ENCODE measurements around the gene COMMD2. TPM values are rescaled to one million over a fixed set of nuclear protein-coding genes. Genes with fewer than 3 reads are reported as not detected.

COMMD2 gene
- total RNA-seq, 4 donors from 2014 or later = 11.1 to 29.2 (median 22.1) TPM

- no peak for TF ChIP-seq POLR2A (IDR thresholded peaks at IDR 0.05)
- TF ChIP-seq, protein P1, sequence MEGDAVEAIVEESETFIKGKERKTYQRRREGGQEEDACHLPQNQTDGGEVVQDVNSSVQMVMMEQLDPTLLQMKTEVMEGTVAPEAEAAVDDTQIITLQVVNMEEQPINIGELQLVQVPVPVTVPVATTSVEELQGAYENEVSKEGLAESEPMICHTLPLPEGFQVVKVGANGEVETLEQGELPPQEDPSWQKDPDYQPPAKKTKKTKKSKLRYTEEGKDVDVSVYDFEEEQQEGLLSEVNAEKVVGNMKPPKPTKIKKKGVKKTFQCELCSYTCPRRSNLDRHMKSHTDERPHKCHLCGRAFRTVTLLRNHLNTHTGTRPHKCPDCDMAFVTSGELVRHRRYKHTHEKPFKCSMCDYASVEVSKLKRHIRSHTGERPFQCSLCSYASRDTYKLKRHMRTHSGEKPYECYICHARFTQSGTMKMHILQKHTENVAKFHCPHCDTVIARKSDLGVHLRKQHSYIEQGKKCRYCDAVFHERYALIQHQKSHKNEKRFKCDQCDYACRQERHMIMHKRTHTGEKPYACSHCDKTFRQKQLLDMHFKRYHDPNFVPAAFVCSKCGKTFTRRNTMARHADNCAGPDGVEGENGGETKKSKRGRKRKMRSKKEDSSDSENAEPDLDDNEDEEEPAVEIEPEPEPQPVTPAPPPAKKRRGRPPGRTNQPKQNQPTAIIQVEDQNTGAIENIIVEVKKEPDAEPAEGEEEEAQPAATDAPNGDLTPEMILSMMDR (IDR thresholded peaks at IDR 0.05) = no peak
- H3K36me3 ChIP-seq = no peaks in the 10 kb centered on the region
- H3K27ac ChIP-seq = no peak overlapping the region
These were observed 12.0 kb upstream of the COMMD2 start for GRCh38 chr3:149764302-149764701.

DNA sequence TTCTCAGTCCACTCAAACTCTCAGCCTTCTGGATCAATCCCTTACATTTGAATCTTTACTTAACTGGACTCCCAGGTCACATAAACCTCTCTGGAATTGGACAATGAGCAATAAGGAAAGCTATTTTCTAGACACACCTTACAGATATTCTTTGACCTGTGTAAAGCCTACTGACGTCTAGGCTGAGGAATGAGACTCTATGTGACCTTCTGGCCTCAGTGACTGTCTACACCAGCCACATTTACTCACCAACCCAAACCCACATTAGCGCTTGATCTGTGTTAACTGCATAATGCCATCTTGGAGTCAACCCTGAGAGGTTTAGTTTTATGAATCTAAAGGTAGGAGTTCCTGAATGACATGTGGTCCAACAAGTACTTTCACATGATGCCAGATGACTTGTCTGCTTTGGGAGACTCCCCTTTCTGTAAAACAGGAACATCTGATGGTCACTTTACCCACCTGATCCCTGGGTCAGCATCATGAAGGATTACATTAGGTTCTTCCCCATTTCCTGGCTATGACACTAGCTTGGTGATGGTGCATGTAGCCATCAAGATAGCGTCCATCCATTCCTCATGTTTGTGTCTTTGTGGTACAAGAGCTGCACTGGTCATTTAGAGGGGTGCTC lies 11.4 kb upstream of the COMMD2 start:
- TF ChIP-seq, protein P1 (IDR thresholded peaks at IDR 0.05) = no peak
- TF ChIP-seq POLR2A (IDR thresholded peaks at IDR 0.05) = no peak
- no peak for DNase-seq
- WGBS, 2 donors = 57 to 78% methylated on average over 2 to 3 of the region's 3 CpGs

More at GRCh38 chr3:149764302-149764701, 12.0 kb upstream of the COMMD2 start:
- peaks cover 0 to 50% (median 0%) of the 10 kb centered on the region in 4 donors for H3K27me3 ChIP-seq
- 57 to 72% methylated on average over 1 of the region's 1 CpG for WGBS, 2 donors
- intact Hi-C loops (cut with DNase I) = no loop called here
- H3K9me3 ChIP-seq = no peaks in the 10 kb centered on the region
- no peak for DNase-seq
- no peaks in the 10 kb centered on the region for H3K4me1 ChIP-seq
- H3K4me3 ChIP-seq = no peak overlapping the region

DNA sequence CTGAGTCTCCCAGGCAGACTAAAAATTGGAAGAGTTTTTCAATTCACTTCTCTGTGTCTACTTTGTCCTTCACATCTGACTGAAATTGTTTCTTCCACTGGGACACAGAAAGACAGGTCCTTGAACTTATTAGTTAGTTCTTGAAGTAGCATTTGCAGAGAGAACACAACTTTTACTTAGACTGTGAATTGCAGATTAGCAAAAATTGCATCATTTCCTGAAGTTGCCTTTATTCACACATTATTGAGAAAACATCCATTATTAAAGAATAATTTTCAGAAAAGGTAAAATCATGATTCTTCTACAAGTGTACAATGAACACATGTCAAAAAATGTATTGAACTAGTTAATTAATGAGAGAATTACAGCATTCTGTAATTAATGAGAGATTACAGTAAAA lies 1.4 kb upstream of the COMMD2 start:
- intact Hi-C loops (cut with DNase I) = no loop called here
- no peak overlapping the region for H3K27ac ChIP-seq
- no peak for DNase-seq
- TF ChIP-seq, protein P1 (IDR thresholded peaks at IDR 0.05) = no peak
- no peak for TF ChIP-seq POLR2A (IDR thresholded peaks at IDR 0.05)
- H3K27me3 ChIP-seq = peaks cover 0 to under 1% (median 0%) of the 10 kb centered on the region in 4 donors
- peaks cover 0 to 16% (median 0%) of the 10 kb centered on the region in 3 donors for H3K36me3 ChIP-seq
- no peaks in the 10 kb centered on the region for H3K9me3 ChIP-seq
- no peak overlapping the region for H3K4me3 ChIP-seq
- peaks cover 0 to 24% (median 11%) of the 10 kb centered on the region in 3 donors for H3K4me1 ChIP-seq

More for the DNA sequence above, 11.4 kb upstream of the COMMD2 start:
- peaks cover 0 to 57% (median 0%) of the 10 kb centered on the region in 4 donors for H3K27me3 ChIP-seq
- no peak overlapping the region for H3K4me3 ChIP-seq
- H3K27ac ChIP-seq = no peak overlapping the region
- no peaks in the 10 kb centered on the region for H3K4me1 ChIP-seq
- H3K36me3 ChIP-seq = no peaks in the 10 kb centered on the region
- no peaks in the 10 kb centered on the region for H3K9me3 ChIP-seq
- intact Hi-C loops (cut with DNase I) = no loop called here

DNA sequence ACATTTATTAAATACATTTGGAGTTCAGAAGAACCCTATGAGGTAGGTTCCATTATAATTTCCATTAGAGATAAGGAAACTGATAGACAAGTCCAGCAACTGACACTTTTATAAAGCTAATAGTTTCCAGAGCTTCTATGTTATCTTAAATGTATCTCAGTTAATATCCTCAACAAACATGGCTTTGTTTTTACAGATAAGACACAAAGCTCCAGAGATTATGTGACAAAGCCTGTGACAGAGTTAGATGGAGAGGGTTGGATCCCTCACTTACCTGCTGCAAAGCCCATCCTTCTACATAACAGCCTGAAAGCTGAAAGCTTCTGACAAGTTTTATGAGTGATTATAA lies 473 bp upstream of the COMMD2 start:
- Histone ChIP-seq H3K4me3 (peak overlapping the region; percentile 47 to 95 (median 71)), H3K27ac (peak overlapping the region; percentile 78 to 90 (median 84)), H3K36me3 (peaks cover 0 to 26% (median 0%) of the 10 kb centered on the region in 3 donors), H3K4me1 (peaks cover 0 to 24% (median 11%) of the 10 kb centered on the region in 3 donors), H3K9me3 (no peaks in the 10 kb centered on the region), H3K27me3 (no peaks in the 10 kb centered on the region)
- DNase-seq = no peak
- intact Hi-C loops (cut with DNase I) = no loop called here
- TF ChIP-seq, protein P1 (IDR thresholded peaks at IDR 0.05) = peak in 1 of 6 experiments; percentile 0
- no peak for TF ChIP-seq POLR2A (IDR thresholded peaks at IDR 0.05)

DNA sequence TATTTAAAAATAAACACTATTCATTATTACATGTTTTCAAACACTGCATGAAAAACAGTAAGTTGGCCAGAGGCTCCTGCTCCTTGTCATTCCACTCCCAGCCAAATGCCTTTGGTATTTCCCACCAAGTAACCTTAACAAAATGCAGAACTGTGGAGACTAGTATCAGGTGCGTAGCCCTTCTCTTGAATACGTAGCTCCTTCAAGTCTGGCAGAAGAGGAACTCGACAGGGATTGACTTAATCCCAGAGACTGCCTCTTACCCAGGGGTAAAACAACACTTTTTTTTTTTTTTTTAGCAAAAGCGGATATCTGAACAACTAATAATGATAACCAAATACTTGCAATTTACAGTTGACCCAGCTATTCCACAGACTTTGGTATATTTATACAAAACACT lies 738 bp downstream of the COMMD2 start:
- peak overlapping the region in 3 of 4 donors; percentile 78 to 90 (median 83) for H3K27ac ChIP-seq

More for the DNA sequence above, 738 bp downstream of the COMMD2 start:
- 6 to 13% methylated on average over 4 of the region's 4 CpGs for WGBS, 2 donors
- Histone ChIP-seq H3K4me3 (peak overlapping the region; percentile 47 to 95 (median 71)), H3K4me1 (peaks cover 0 to 24% (median 11%) of the 10 kb centered on the region in 3 donors), H3K9me3 (no peaks in the 10 kb centered on the region), H3K27me3 (no peaks in the 10 kb centered on the region), H3K36me3 (peaks cover 4 to 38% (median 4%) of the 10 kb centered on the region in 3 donors)
- TF ChIP-seq, protein P1 (IDR thresholded peaks at IDR 0.05) = no peak
- TF ChIP-seq POLR2A (IDR thresholded peaks at IDR 0.05) = no peak
- DNase-seq = no peak
- intact Hi-C loops (cut with DNase I) = no loop called here

All from esophagus squamous epithelium (tissue), 5 donors.